GM12878 (cell line): ENCODE measurements around the gene IGF2R. TPM values are rescaled to one million over a fixed set of nuclear protein-coding genes. Genes with fewer than 3 reads are reported as not detected.
A peak's percentile ranks its signal among the peaks of the same experiment; 100 is the strongest.

Experiments
- ATAC-seq: fragments of 200-7000 bp; cut with Tn5 transposase; 3 replicates; pipeline ENCODE4 v1.9.1; 2020; ENCODE audit warnings: mild to moderate bottlenecking, moderate library complexity
- BruUV-seq: library from RNA; stranded (reverse); fragments of 400-500 nt; replicated peaks from 2 replicates; lab custom pipeline; 2021; lab: Mats Ljungman, UMichigan
- CTCF ChIA-PET: fragments of 300-600 bp; sonication (Branson Sonifier 250); formaldehyde crosslinking; extraction: SDS; loops from one replicate; lab custom pipeline; 2021; ENCODE audit warnings: inconsistent platforms; lab: Yijun Ruan, JAX
- POLR2A ChIA-PET: fragments of 350-600 bp; formaldehyde crosslinking; extraction: SDS; loops from one replicate; lab custom pipeline; 2021; ENCODE audit warnings: inconsistent platforms; lab: Charles Lee
- RAD21 ChIA-PET: fragments of 300-600 bp; sonication (Branson Sonifier 250); formaldehyde crosslinking; loops from one replicate; lab custom pipeline; 2023; ENCODE audit warnings: antibody characterized with exemption; ENCODE audit not compliant: unreplicated experiment; lab: Charles Lee
- SMC1A ChIA-PET: fragments of 300-600 bp; sonication (Branson Sonifier 250); formaldehyde crosslinking; loops from one replicate; lab custom pipeline; 2023; ENCODE audit not compliant: unreplicated experiment, uncharacterized antibody; lab: Charles Lee
- DNase-seq: peaks from one replicate; pipeline ENCODE4 v3.0.0-alpha.2; 2011; ENCODE audit warnings: low read depth, low spot score
- FAIRE-seq: peaks from 3 replicates; lab custom pipeline; 2011; peaks lifted over from hg19 to GRCh38; lab: Jason Lieb, UNC
- H2AFZ ChIP-seq: 2 replicates; pipeline ENCODE4 v1.6.0; 2011; ENCODE audit warnings: low read depth, low read length, control low read depth; ENCODE audit not compliant: control insufficient read depth
- H3K27ac ChIP-seq: 2 replicates; pipeline ENCODE4 v1.5.1; 2011; ENCODE audit warnings: control low read depth; ENCODE audit not compliant: control insufficient read depth, insufficient read depth
- H3K27me3 ChIP-seq, 2 experiments: replicated peaks in 1 of 2; 2 replicates each; pipeline versions ENCODE4 v1.6.0 to v1.6.1; 2011; ENCODE audit warnings: low read length in 1 of 2; ENCODE audit not compliant: control insufficient read depth in 2 of 2, insufficient read depth in 2 of 2
- H3K36me3 ChIP-seq, 2 experiments: 2 replicates each; pipeline ENCODE4 v1.5.1; 2011; ENCODE audit warnings: low read length in 1 of 2; ENCODE audit not compliant: control insufficient read depth in 2 of 2, insufficient read depth in 2 of 2
- H3K4me1 ChIP-seq: 2 replicates; pipeline ENCODE4 v1.6.1; 2011; ENCODE audit warnings: mild to moderate bottlenecking, low read length, moderate library complexity, mixed read lengths; ENCODE audit not compliant: control insufficient read depth, insufficient read depth
- H3K4me2 ChIP-seq: 2 replicates; pipeline ENCODE4 v1.6.0; 2011; ENCODE audit warnings: control low read depth; ENCODE audit not compliant: control insufficient read depth, insufficient read depth
- H3K4me3 ChIP-seq: fragments of 200-600 bp; sonication (generic); 2 replicates; pipeline ENCODE4 v1.5.1; 2016
- H3K79me2 ChIP-seq: 2 replicates; pipeline ENCODE4 v1.6.0; 2011; ENCODE audit warnings: low read length; ENCODE audit not compliant: control insufficient read depth, insufficient read depth
- H3K9ac ChIP-seq: 2 replicates; pipeline ENCODE4 v1.8.0; 2011; ENCODE audit warnings: low read length, control low read depth, mixed read lengths; ENCODE audit not compliant: control insufficient read depth, insufficient read depth
- H3K9me3 ChIP-seq: replicated peaks from 3 replicates; pipeline ENCODE4 v1.5.1; 2011; ENCODE audit warnings: mild to moderate bottlenecking, low read length; ENCODE audit not compliant: control insufficient read depth, insufficient read depth
- H4K20me1 ChIP-seq: 2 replicates; pipeline ENCODE4 v1.6.0; 2011; ENCODE audit not compliant: control insufficient read depth, insufficient read depth
- DPF2 ChIP-seq: fragments of 450-650 bp; IDR thresholded peaks from 2 replicates; pipeline ENCODE4 v1.6.1; 2017; ENCODE audit warnings: mild to moderate bottlenecking
- NFYA ChIP-seq: IDR thresholded peaks from 2 replicates; pipeline ENCODE4 v1.6.1; 2011; ENCODE audit warnings: low read depth, mild to moderate bottlenecking, low read length, improper control_type of control experiment, borderline replicate concordance
- RAD51 ChIP-seq: fragments of 450-650 bp; IDR thresholded peaks from 2 replicates; pipeline ENCODE4 v1.6.1; 2016; ENCODE audit warnings: moderate library complexity, mild to moderate bottlenecking, inconsistent platforms
- RCOR1 ChIP-seq: conservative IDR thresholded peaks from 2 replicates; pipeline ENCODE4 v1.6.1; 2012; ENCODE audit warnings: low read depth, low read length, improper control_type of control experiment
- RFX5 ChIP-seq: IDR thresholded peaks from 2 replicates; pipeline ENCODE4 v1.6.1; 2011; ENCODE audit warnings: low read depth, low read length, improper control_type of control experiment
- SKIL ChIP-seq: fragments of 450-650 bp; IDR thresholded peaks from 2 replicates; pipeline ENCODE4 v1.6.1; 2017; ENCODE audit warnings: mild to moderate bottlenecking, low read depth, inconsistent platforms; ENCODE audit not compliant: poor library complexity, severe bottlenecking
- SPI1 ChIP-seq: IDR thresholded peaks from 2 replicates; pipeline ENCODE4 v1.6.1; 2011; ENCODE audit warnings: low read depth, mild to moderate bottlenecking, low read length, moderate library complexity, borderline replicate concordance; ENCODE audit not compliant: insufficient read depth
- TARDBP ChIP-seq: IDR thresholded peaks from 2 replicates; pipeline ENCODE4 v1.6.1; 2016; ENCODE audit warnings: borderline replicate concordance
- ZBTB4 ChIP-seq: fragments of 450-650 bp; formaldehyde crosslinking; IDR thresholded peaks from 2 replicates; pipeline ENCODE4 v1.4.0; 2022; ENCODE audit warnings: mild to moderate bottlenecking, moderate library complexity
- WGBS: methylation state at CpG from one replicate; pipeline ENCODE4 v1.1.6; 2016; ENCODE audit warnings: low lambda C conversion rate; ENCODE audit not compliant: insufficient replicate concordance, insufficient coverage; ENCODE audit errors: missing lambda C conversion rate; 5-methylcytosine and 5-hydroxymethylcytosine counted together
- in situ Hi-C: fragments of 300-500 bp; cut with MboI; formaldehyde crosslinking; loops from 9 replicates; pipeline ENCODE4 v1.14.3; 2018; ENCODE audit warnings: mixed read lengths
- intact Hi-C: fragments of 100-400 bp; cut with micrococcal nuclease; formaldehyde crosslinking; loops from one replicate; pipeline ENCODE4 v1.14.2; 2022; ENCODE audit not compliant: unreplicated experiment
- polyA plus RNA-seq, 11 experiments: library from polyadenylated mRNA; depleted of rRNA in 4 of 11; unstranded in 6 of 11; stranded (reverse) in 5 of 11; fragments of >200 nt; fragmentation: Nextera tagmentation in 4 of 11; fragmentation: Illumina TruSeq in 1 of 11; extraction: Ambion mirVana in 4 of 11; extraction: Trizol in 1 of 11; gene quantifications; 1 replicate in 1 of 11; 2 replicates in 10 of 11; pipeline versions ENCODE4 v1.2.1 to v1.2.3, GENCODE V29; 2011 to 2016; ENCODE audit warnings: inconsistent platforms in 2 of 11, missing spikeins in 2 of 11, low read depth in 1 of 11
- total RNA-seq, 4 experiments: library from RNA; depleted of rRNA in 3 of 4; stranded (reverse); fragments of >200 nt in 3 of 4; fragmentation: Illumina TruSeq in 1 of 4; extraction: Trizol in 1 of 4; gene quantifications; 2 replicates each; pipeline versions ENCODE4 v1.2.1 to v1.2.3, GENCODE V29; 2013 to 2021

Gene IGF2R
- total and polyA plus RNA-seq, 10 of the 15 experiments (the other 5 are each of a cell fraction or from before 2014, with no cell fraction given), result 1.00 to 40.1 (median 16.8) TPM

DNA sequence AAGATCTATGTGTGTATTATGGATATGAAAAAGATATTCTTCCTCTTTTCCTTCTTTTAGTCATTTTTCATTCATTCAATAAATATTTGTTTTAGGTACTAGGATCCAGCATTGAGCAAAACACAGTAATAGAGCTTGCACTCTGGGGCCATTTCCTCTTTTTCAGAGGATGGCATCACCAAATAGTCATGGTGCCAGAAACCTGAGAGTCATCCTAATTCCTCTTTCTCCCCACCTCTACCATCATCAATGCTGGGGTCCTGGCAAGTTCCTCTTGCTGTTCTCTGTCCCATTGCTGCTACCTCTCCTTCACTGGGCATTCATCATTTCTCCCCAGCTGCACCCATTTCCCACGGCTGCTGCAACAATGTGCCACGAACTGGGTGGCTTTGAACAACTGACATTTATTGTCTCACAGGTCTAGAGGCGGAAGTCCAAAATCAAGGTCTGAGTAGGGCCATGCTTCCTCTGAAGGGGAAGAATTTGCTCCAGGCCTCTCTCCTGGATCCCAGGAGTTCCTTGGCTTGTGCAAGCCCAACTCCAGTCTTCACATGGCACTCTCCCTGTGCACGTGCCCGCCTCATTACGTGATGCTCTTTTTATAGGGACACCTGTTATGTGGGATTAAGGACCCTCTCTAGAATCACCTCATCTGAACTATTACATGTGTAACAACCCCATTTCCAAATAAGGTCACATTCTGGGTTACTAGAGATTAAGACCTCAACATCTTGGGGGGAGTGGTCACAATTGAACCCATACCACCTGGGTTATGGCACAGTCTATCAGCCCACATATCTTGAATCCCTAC, 9.5 kb upstream of the IGF2R start:
- Histone ChIP-seq H2AFZ (no peak overlapping the region), H3K27me3 (no peaks in the 10 kb centered on the region), H3K4me3 (no peak overlapping the region), H3K79me2 (no peaks in the 10 kb centered on the region), H3K4me2 (no peak overlapping the region; the same call in 1 of the 2 replicates), H4K20me1 (no peaks in the 10 kb centered on the region)
- ChIA-PET CTCF (interaction anchor here (2.8 kb wide), 1 partner anchor 18 kb away, joined by 9 read pairs; no protein-coding TSS in a partner anchor), POLR2A (interaction anchor here (0.8 kb wide), 1 partner anchor 30 kb away, joined by 3 read pairs; no protein-coding TSS in a partner anchor)
- no peak for DNase-seq
- BruUV-seq, result no TSS peak
- peak; percentile 94 for ATAC-seq
- TF ChIP-seq SPI1, result peak; percentile 93
- peak; percentile 27; the same call in 1 of the 2 replicates for TF ChIP-seq DPF2
- no peak for TF ChIP-seq TARDBP
- TF ChIP-seq, all 136 proteins: peak for 2
- H3K9me3 ChIP-seq, result no peaks in the 10 kb centered on the region
- no peak overlapping the region for H3K27ac ChIP-seq
- H3K4me1 ChIP-seq, result peaks cover 9% of the 10 kb centered on the region
- H3K36me3 ChIP-seq, result no peaks in the 10 kb centered on the region
- no peak for FAIRE-seq
- in situ Hi-C loops (no loop called here), intact Hi-C loops (no loop called here)
- H3K9ac ChIP-seq, result no peak overlapping the region
- RAD21 ChIA-PET, result interaction anchor here (1.0 to 1.9 kb wide), 2 partner anchors 14 to 96 kb away, joined by 6 read pairs; no protein-coding TSS in a partner anchor
- SMC1A ChIA-PET, result interaction anchor here (0.7 to 1.1 kb wide), 2 partner anchors 9 to 31 kb away, joined by 3 to 4 read pairs; no protein-coding TSS in a partner anchor
- 72% methylated on average over 6 of the region's 6 CpGs for WGBS

GRCh38 chr6:159959976-159960384, 8.9 kb upstream of the IGF2R start:
- RAD21 ChIA-PET, result interaction anchor here (1.9 kb wide), 1 partner anchor 14 kb away, joined by 6 read pairs; no protein-coding TSS in a partner anchor
- Histone ChIP-seq H3K27ac (no peak overlapping the region), H2AFZ (no peak overlapping the region), H3K27me3 (no peaks in the 10 kb centered on the region), H3K4me3 (no peak overlapping the region), H3K79me2 (no peaks in the 10 kb centered on the region), H3K36me3 (no peaks in the 10 kb centered on the region), H3K4me1 (peaks cover 9% of the 10 kb centered on the region), H3K9ac (no peak overlapping the region), H4K20me1 (no peaks in the 10 kb centered on the region), H3K4me2 (no peak overlapping the region), H3K9me3 (no peaks in the 10 kb centered on the region)
- FAIRE-seq (no peak), DNase-seq (no peak), ATAC-seq (peak; percentile 24)
- SMC1A ChIA-PET, result interaction anchor here (0.7 to 1.1 kb wide), 3 partner anchors 9 to 30 kb away, joined by 3 to 4 read pairs (median 3); no protein-coding TSS in a partner anchor
- WGBS, result 60% methylated on average over 3 of the region's 3 CpGs
- POLR2A ChIA-PET, result interaction anchor here (0.6 kb wide), 1 partner anchor 54 kb away, joined by 4 read pairs; no protein-coding TSS in a partner anchor
- in situ Hi-C loops (no loop called here), intact Hi-C loops (no loop called here)
- CTCF ChIA-PET, result interaction anchor here (2.8 kb wide), 1 partner anchor 18 kb away, joined by 9 read pairs; no protein-coding TSS in a partner anchor
- no TSS peak for BruUV-seq
- no peak for TF ChIP-seq RAD51
- no peak for TF ChIP-seq SKIL
- TF ChIP-seq NFYA, result no peak
- no peak for TF ChIP-seq ZBTB4 (CRISPR knock-in tag)
- no peak for TF ChIP-seq RCOR1
- TF ChIP-seq RFX5, result no peak
